ENCODE data around the gene SKI.

Gene SKI

DNA sequence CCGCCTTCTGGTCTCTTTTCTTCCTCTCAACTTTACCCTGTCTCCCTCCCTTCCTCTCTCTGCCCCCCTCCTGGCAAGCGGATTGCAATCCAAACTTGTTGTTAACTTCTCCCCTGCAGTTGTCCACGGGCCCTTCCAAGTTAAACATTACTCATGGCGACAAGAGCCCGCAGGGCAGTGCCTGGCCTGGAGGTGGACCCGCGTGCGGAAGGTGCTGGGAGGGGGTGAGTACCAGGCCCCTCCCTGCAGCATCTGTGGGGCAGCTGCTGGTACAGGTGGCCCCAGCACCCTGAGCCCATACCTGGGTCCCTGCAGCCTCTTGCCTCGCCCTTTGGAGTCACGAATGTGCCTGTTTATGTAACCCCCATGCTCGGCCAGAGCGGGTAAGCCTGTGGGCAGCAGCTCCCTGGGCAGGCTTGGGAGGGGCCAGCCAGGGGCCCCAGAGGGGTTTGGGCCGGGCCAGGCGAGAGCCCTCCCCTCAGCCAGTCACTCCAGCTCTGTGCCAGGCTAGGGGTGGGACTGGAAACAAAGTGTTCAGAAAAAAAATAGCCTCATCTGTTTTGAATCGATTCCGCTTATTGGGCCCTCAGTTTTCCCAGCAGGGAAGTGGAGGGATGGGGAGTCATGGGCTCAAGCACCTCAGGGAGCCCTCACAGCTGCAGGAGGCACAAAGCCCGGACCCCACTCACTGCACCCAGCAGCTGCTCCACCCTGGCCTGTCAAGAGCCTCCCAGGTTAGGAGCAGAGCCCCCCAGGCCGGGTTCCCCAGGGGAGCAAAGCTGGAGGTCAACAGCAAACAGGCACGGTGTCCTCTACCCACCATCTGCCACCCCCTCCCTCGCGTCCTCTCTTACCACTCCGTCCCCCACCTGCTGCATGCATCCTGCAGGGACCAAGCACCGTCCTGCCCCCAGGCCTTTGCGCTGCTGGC is 19.5 kb upstream of the SKI start:
- DNase-seq, result no peak

DNA sequence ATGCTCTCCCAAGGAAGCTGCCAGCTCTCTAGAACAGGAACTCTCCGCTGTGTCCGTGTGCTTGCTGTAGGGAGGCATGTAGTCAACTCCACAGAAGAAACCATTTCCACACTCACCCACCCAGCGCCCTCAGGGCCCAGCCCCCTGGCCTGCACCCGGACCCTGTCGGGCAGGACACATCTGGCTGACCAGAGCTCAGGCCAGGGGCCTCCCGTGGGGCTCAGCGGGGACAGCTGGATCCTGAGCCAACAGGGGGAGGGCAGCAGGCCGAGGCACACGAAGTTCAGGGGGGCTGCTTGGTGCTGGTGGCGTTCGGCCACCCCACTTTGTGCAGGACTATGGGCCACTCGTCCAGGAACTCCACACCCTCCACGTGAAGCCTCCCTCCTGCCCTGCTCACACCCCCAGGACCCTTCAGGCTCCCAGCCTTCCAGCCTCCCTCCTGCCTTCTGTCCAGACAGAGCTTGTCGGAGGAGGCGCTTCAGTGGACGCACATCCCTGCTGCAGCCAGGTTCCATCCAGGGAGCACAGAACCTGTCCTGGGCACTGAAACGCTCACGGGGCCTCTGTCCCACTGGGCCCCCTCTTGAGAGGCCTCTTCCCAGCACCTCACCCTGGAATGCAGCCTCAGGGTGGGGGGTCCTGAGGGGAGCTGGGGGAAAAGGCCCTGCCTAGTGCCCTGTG is 18.6 kb upstream of the SKI start:
- DNase-seq, result no peak

DNA sequence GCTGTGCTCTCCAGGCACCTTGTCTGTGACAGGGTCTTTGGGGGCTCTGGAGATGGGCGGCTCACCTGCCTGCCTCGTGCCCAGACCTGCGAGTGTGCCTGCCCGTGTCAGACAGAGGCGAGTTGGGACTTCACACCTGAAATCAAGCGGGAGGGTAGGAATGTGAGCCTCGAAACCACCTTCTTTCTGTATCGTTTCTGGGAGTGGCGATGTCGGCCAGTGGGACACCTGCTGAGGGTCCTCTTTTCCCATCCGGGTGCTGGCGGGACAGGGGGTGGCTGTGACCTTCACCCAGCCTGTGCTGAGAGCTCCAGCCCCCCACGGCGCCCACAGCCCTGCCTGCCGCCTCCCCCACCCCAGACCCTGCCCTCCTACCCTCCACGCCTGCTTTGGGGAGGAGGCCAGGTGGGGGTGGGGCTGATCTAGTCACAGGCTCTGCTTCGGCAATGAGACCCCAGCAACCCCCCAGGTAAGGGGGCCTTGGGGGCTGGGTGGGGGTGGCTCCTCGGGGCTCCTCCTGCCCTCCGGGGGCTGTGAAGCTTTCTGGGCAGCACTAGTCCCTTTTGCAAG is 17.9 kb upstream of the SKI start:
- no peak for DNase-seq

DNA sequence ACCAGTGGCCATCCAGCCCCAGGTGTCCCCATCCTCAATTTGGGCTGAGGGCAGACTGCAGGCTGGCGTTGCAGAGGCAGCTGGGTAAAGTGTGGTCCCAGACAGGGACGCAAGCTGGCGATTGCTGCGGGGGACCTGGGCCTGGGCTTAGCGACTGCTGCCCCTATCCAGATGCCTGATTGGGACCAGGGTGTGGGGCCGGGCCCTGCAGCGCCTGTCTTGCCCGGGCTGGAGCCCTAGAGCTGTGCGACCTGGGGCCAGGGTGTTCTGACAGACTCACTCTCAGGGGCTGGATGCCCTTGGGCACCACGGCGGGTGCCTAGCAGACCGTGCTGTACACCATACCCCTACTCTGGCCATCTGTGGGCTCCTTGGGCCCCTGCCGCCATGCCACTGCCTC is 17.3 kb upstream of the SKI start:
- no peak for DNase-seq

DNA sequence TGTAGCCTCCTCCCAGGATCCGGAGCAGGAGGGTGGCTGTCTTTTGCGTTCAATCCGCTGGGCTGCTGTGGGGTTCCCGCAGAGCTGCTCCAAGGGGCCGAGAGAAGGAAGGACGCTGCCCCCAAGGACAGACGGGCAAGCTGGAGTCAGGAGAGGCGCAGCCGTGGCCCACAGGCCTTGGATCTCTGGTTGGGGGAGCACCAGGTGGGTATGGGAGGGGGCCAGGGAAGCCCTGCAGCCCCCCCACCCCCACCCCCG is 15.9 kb upstream of the SKI start:
- DNase-seq, result no peak

DNA sequence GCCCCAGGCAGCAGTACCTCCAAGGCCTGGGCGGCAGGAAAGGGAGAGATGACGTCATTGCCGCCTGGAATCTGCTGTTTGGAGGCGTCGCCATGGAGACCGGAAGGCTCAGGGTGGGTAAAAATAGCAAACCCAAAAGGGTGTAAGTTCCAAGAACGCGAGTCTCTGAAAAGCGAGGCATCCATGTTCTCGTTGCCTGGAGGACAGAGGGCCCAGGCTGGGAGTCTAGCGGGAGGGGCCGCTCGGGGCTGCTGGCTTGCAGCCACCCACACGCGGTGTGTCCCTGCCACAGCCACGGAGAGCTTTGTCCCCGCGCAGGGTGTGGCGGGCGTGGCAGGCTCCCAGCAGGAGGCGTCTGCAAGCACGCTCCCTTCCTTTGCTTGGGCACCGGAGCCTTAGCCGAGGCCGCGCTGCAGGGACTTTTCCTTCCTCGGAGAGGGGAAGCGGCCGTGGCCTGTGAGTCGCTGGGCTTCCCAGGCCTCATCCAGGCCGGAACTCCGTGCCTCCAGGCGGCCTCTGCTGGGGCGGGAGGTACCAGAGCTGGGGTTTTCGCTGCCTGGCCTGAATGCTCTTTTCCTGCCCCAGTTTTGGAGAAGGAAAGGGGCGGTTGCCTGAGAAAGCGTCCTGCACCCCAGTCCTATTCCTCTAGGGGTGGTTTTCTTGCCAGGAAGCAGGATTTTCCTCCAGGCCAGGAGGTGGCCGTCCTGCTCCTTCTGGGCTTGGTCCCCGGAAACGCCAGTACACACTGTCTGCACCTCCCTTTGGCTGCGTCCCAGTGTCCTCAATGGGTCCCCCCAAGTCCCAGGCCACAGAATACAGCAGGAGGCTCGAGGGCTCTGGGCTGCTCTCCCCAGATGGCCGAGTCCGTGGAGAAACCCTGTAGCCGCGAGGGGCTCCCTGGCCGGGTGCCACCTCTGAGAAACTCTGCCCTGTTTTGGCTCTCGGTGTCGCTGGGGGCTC is 15.3 kb upstream of the SKI start:
- DNase-seq, result peak in 57 of 58 donors; percentile 33 to 93 (median 80)

DNA sequence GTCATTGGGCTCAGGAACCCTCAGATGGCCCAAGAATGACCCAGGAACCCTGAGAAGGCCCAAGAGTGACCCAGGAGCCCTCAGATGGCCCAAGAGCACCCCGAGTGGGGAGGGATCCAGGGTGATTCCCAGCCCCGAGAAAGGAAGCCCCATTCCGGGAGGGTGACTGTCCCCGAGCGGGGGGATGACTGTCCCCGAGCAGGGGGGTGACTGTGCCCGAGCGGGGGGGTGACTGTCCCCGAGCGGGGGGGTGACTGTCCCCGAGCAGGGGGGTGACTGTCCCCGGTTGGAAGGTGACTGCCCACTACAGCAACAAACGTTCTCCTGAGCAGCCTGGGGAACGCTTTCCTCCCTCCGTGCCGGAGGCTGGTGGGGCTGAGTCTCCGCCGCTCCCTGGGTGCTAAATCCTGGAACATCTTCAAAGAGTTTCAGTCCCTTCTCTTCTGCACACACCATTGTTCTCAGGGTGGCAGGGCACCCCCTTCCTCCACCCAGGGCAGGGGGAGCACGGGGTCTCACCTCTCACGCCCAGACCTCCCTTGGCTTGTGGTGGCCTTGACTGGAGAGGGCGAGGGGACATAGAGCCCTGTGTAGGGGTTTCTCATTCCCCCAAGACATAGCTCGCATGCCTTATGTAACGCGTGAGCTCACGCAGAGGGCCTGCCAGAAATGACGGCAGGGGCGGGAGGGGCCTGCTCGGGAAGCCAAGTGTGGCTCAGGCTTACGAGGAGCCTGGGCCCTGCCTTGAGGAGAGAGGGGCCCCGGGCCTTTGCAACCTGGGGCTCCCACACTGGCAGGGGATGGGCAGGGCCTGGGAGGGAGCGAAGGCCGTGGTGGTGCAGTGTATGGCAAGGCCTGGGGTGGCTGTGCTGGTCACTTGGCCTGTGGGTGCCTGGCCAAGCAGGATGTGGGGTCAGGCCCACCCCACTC is 14.3 kb upstream of the SKI start:
- peak in 49 of 58 donors; percentile 19 to 85 (median 55) for DNase-seq

DNA sequence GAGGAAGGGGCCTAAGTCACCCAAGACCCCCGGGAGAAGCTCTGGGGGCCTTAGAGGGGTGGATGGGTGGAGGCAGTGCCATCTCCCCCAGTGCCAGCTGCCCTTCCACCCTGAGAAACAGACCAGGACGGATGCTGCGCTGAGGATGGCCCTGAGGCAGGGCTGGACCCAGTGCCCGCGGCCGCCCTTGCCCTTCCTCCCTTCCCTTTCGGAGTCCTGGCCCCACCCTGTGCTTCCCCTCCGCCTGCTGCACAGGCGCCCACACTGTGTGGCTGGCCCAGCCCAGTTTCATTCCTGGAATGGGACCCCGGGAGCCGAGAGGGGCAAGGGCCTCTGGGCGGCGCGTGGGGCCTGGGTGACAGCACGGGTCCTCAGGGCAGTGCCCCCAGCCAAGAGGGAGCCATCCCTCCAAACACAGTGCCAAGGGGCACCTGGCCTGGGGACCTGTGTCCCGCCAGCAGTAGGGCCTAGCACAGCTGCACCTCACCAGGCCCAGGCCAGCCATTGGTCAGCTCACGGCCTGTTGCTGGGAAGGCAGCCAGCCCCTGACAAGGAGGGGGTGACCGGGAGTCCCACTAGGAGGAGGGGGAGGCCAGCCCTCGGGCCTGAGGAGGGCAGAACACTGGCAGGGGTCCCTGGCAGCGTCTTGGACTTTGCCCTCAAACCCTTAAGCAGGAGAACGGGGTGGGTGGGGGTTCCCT is 13.4 kb upstream of the SKI start:
- peak in 24 of 58 donors; percentile 21 to 70 (median 43) for DNase-seq

DNA sequence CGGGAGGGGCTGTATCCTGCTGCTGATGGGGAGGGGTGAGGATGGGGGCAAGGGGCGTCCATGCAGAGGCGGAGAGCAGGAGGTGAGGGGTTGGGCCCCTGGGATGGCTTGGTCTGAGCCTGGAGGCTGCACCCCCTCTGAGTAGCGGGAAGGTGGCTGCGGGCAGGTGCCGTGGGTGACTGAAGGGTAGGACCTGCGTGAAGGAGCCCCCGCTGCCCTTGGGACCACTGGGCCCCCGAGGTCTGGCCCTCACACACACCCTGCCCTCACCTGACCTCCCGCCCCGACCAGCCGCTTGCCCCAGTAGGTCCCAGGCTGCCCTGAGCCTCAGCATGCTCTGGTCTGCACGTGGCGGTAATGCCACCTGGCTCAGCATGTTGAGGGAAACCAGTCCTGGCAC is 12.8 kb upstream of the SKI start:
- DNase-seq, result no peak

DNA sequence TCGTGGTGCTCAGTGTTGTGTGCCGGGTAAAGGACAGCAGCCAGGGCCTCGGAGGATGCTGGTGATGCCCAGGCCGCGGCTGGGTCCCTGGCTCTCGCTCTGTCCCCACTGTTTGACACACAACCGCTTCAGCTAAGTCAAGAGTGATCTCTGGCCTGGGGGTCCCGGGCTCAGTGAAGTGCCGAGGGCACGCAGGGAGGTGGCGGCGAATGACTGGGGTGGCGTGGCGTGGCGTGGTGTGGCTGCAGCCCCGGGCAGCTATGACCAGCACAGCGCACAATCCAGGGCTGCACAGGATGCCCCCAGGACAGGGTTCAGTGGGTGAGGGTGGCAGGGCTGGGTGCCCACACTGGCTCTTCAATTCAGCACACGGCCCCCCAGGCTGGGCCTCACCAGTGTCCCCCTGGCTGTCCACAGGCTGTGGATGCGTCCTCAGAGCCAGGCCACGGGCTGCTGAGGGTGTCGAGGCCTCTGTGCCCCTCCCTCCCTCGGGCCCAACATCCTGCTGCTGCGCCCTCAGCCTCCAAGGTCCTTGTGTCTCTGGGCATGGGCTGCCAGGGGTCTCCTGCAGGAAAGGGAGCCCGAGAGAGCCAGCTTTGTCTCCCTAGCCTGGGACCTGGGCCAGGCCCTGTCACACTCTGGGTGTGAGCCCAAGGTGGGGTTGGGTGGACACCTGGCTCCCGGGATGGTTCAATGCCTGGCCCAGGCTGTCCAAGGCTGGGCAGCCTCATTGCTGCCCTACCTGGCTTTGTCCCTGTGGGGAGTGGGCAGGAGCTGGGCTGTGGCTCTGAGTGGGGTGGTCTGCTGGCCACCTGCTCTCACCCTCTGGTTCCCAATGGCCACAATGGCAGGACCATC is 12.0 kb upstream of the SKI start:
- DNase-seq, result no peak

DNA sequence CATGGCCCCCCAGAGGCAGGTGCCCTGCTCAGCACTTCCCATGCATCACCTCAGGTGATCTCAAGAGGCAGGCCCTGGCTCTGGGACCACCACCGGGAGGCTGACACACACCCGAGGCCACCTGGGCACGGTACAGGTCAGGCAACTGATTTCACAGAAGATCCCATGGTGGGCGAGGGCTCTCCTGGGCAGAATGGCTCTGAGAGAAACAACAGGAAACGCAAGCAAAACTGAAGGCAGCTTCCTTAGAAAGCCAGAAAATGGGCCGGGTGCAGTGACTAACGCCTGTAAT is 11.4 kb upstream of the SKI start:
- no peak for DNase-seq

DNA sequence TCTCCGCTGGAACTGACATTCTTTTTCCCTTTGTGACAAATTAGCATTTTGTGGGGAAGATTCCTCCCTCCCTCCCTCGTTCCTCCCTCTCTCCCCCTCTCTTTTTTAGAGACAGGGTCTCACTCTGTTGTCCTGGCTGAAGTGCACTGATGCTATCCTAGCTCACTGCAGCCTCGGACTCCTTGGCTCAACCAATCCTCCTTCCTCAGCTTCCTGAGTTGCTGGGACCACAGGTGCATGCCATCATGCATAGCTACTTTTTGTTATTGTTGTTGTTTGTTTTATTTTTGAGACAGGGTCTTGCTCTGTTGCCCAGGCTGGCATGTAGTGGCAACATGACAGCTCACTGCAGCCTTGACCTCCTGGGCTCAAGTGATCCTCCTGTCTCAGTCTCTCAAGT is 6.8 kb upstream of the SKI start:
- DNase-seq, result no peak

DNA sequence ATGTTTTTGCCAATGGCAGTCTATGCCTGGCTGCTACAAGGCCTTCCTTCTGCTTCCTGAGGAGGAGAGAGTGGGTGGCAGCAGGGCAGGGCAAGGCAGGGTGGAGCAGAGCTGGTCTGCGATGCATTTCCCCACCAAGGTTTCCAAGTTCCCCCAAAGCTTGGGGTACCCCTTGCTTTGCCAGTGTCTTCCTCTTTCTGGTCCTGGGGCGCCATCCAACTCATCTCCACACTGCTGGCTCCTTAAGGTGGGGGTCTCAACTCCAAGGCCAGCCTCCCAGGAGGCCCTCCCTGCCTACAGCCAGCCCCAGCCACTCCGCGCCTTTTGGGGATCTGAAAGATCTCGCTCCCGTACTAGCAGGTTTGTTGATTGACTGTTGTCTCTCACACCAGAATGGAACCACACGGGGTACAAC is 3.9 kb upstream of the SKI start:
- no peak for DNase-seq

DNA sequence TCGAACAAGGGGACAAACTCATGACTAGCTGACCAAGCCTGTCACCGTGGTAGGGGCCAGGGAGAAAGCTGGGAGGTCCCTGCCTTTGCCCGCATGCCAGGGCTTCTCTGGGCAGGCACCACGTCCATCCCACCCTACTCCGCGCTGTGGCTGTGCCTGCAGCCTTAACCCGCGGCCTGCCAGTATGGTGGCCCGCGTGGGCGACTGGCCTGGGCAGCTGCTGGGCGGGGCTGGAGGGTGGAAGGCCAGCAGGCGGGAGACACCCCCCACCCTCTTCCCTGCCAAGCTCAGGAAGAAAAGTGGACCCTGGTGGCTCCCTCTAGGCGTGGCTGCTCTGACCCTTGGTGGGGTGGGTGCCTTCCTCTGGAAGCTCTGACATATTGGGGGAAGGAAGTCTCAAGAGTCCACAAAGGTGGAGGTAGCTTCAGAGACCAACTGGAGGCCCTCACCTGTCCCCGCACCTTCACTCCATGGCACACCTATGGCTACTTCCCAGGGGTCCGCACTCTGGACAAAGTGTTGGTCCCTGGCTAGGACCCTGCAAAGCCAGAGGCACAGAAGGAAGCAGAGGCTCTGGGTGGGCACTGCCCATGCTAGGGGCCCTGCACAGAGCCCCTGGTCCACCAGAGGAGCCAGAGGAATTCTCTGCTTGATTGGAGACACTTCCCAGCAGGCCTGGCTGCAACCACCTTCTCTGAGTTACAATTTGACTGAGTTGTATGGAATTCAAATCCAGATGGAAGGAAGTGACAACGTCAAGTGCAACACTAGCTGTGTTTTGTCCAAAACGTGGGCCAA is 3.3 kb upstream of the SKI start:
- DNase-seq, result no peak

DNA sequence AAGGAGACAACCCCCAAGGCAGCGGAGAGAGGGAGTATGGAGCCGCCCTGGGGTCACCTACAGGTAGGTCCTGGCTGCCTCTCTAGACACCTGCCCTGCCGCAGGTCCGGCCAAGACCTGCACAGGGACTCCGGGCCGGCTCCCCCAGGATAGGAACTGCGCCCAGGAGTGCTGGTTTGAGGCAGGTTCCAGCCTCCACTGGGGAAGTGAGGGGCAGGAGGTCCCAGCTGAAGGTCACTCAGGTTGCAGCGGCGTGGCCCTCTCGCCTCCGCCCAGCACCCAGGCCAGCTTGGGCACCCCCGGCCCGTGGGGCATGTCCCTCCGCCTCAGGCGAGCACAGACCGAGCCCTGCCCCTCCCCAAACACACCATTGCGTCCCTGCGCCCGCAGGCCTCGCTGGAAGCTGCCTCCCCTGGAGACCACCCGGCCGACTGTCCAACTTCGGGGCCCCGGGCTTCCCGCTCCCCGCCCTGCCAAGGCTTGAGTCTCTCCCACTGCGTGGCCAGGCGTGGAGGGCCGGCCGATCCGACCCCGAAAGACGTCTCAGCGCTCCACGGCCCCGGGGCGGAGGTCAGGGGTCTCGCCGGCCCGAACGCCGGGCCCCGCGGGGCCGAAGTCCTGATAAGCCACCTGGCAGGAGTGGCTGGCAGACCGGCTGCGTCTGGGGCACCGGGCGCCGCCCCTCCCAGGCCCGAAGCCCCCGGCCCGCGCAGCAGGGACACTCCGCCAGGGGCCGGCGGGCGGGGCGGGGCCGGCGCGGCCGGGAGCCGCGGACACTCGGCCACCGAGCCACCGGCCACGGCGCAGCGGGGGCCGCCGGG is 1.4 kb upstream of the SKI start:
- DNase-seq, result no peak

DNA sequence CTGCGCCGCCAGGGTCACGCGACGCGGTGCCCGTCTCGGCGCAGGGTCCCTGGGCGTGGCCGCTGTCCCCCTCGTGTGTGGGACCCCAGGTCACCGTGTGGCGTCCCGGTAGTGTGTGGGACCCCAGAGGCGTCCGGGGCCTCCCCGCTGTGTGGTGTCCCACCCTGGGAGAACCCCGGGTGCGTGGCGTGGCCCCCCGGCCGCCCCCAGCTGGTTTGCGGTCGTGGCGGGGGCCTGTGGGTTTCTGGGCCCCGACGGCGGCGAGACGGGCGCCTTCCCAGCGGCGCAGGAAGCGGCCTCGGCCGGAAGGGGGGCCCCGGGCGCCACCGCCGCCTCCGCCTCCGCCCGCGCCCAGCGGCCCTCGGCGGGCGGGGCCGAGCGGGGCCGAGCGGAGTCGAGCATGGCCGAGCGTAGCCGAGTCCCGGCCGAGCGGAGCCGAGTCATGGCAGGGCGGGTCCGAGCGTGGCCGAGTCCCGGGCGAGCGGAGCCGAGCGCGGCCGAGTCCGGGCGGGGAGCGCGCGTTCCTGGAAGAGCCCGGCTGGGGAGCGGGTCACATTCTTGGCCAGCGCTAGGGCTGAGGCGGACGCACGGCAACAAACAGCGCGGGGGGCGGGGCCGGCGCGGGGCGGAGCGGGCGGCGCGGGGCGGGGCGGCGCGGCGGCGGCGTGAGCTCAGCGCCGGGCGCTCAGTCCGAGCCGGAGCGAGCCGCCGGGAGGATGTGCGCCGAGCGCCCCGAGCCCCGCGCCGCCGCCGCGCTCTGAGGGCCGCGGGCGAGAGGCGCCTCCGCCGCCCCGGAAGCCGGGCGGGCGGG is 568 bp upstream of the SKI start:
- peak; percentile 66 to 98 (median 93) for DNase-seq

Data from anterior cingulate cortex (tissue), 58 donors.